Body of pancreas (tissue), 4 donors: ENCODE data around the gene STX8. TPM values are rescaled to one million over a fixed set of nuclear protein-coding genes. Genes with fewer than 3 reads are reported as not detected.

Experiments used
- ATAC-seq: fragments of 150-250 bp; one replicate; pipeline ENCODE4 v1.9.1; 2016
- DNase-seq, 4 donors: peaks; one replicate each; pipeline ENCODE4 v3.0.0-alpha.2; 2019
- H3K27ac ChIP-seq, 4 donors: fragments of 200-600 bp; sonication (generic); 1 replicate in 3 of 4; 2 replicates in 1 of 4; pipeline versions ENCODE4 v1.5.1 to v1.6.1; 2016 to 2019; ENCODE audit warnings: mild to moderate bottlenecking in 1 of 4, mixed read lengths in 1 of 4, moderate library complexity in 1 of 4
- H3K27me3 ChIP-seq, 2 donors: fragments of 200-600 bp; sonication (generic); one replicate each; pipeline ENCODE4 v1.6.0; 2016; ENCODE audit warnings: mild to moderate bottlenecking in 1 of 2
- H3K36me3 ChIP-seq, 2 donors: fragments of 200-600 bp; sonication (generic); replicated peaks in 1 of 2; 2 replicates each; pipeline ENCODE4 v1.5.1; 2016; ENCODE audit warnings: low read depth in 2 of 2; ENCODE audit not compliant: insufficient read depth in 1 of 2
- H3K4me1 ChIP-seq: fragments of 200-600 bp; sonication (generic); one replicate; pipeline ENCODE4 v1.6.0; 2016
- H3K4me3 ChIP-seq, 2 donors: fragments of 200-600 bp; sonication (generic); 1 replicate in 1 of 2; 2 replicates in 1 of 2; pipeline ENCODE4 v1.5.1; 2016 to 2019
- H3K9me3 ChIP-seq, 3 donors: fragments of 200-600 bp; sonication (generic); 1 replicate in 2 of 3; 2 replicates in 1 of 3; pipeline ENCODE4 v1.5.1; 2016
- POLR2A ChIP-seq, 3 donors: fragments of 450-650 bp; IDR thresholded peaks; one replicate each; pipeline ENCODE4 v1.6.1; 2016; ENCODE audit warnings: antibody characterized with exemption in 3 of 3, mild to moderate bottlenecking in 2 of 3
- WGBS, 2 donors: methylation state at CpG; one replicate each; pipeline ENCODE4 v1.1.5; 2017; 5-methylcytosine and 5-hydroxymethylcytosine counted together
- intact Hi-C: fragments of 100-400 bp; cut with DNase I; formaldehyde crosslinking; loops from one replicate; pipeline ENCODE4 v1.15.1; 2023
- total RNA-seq, 2 donors: library from RNA; depleted of rRNA; stranded (reverse); fragments of >200 nt; gene quantifications; one replicate each; pipeline ENCODE4 v1.1.0, GENCODE V29; 2016
- TF ChIP-seq, protein P1 (sequence below), 7 experiments: fragments of 450-650 bp in 4 of 7; fragments of 200-600 bp in 3 of 7; sonication (generic) in 3 of 7; IDR thresholded peaks; one replicate each; pipeline ENCODE4 v1.5.1; 2016 to 2019; ENCODE audit warnings: antibody characterized with exemption in 7 of 7

The STX8 gene
- total RNA-seq, 2 donors from 2014 or later = 32.2 to 37.6 TPM

DNA sequence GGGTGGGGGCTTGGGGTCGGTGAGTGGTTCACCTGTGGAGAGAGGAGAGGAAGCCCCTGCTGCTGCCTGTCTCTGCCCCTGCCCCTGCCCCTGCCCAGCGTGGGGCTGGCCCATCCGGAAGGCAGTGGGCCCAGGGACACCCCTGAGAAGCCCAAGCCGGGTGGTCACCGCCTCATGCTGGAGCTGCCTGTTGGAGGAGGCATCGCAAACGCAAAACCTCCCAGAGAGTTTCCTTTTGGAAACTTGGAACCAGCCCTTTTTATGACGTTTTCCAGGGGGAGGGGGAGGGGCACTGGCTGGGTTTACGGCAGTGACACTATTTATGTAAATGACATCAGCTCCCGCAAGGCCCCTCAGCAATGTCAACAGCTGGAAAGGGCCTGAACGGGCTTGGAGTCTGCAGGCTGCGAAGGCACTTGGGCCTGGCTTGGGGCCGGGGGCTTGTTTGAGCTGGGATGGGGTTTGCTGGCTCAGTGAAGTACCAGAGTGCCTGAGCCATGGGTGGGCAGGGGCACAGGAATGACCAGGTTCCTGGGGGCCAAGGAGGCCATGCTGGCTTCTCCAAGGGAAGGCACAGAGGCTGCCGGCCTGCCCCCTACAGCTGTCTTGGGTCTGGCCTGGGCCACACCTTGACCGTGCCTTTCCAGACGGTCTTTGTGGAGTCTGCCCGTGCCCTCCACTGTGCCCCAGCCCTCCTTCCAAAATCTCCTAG lies 334.8 kb downstream of the STX8 start:
- Histone ChIP-seq H3K27ac (peak overlapping the region; percentile 72 to 93 (median 91)), H3K27me3 (no peaks in the 10 kb centered on the region), H3K4me1 (peaks cover 27% of the 10 kb centered on the region), H3K4me3 (no peak overlapping the region), H3K36me3 (no peaks in the 10 kb centered on the region), H3K9me3 (no peaks in the 10 kb centered on the region)
- intact Hi-C loops = no loop called here
- peak; percentile 77 to 78 (median 77) for DNase-seq
- ATAC-seq = peak; percentile 47
- WGBS, 2 donors = 57% methylated on average over 13 of the region's 17 CpGs; no CpG with 5 or more reads in 1 of the 2 donors
- TF ChIP-seq POLR2A (IDR thresholded peaks at IDR 0.05) = peak in 2 of 3 donors; percentile 46 to 53
- TF ChIP-seq, protein P1, sequence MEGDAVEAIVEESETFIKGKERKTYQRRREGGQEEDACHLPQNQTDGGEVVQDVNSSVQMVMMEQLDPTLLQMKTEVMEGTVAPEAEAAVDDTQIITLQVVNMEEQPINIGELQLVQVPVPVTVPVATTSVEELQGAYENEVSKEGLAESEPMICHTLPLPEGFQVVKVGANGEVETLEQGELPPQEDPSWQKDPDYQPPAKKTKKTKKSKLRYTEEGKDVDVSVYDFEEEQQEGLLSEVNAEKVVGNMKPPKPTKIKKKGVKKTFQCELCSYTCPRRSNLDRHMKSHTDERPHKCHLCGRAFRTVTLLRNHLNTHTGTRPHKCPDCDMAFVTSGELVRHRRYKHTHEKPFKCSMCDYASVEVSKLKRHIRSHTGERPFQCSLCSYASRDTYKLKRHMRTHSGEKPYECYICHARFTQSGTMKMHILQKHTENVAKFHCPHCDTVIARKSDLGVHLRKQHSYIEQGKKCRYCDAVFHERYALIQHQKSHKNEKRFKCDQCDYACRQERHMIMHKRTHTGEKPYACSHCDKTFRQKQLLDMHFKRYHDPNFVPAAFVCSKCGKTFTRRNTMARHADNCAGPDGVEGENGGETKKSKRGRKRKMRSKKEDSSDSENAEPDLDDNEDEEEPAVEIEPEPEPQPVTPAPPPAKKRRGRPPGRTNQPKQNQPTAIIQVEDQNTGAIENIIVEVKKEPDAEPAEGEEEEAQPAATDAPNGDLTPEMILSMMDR (IDR thresholded peaks at IDR 0.05) = no peak

GRCh38 chr17:9239793-9240658 lies 335.6 kb downstream of the STX8 start:
- H3K9me3 ChIP-seq = no peaks in the 10 kb centered on the region
- no peaks in the 10 kb centered on the region for H3K27me3 ChIP-seq
- ATAC-seq (peak; percentile 80), DNase-seq (peak; percentile 86 to 90 (median 88))
- H3K36me3 ChIP-seq = no peaks in the 10 kb centered on the region
- peak overlapping the region in 1 of 2 donors; percentile 23 for H3K4me3 ChIP-seq
- peaks cover 27% of the 10 kb centered on the region for H3K4me1 ChIP-seq
- WGBS, 2 donors = 1 to 47% methylated on average over 6 to 48 of the region's 84 CpGs
- peak overlapping the region; percentile 72 to 93 (median 91) for H3K27ac ChIP-seq
- TF ChIP-seq, protein P1 (IDR thresholded peaks at IDR 0.05) = no peak
- peak; percentile 49 to 54 (median 52) for TF ChIP-seq POLR2A (IDR thresholded peaks at IDR 0.05)
- intact Hi-C loops = no loop called here

DNA sequence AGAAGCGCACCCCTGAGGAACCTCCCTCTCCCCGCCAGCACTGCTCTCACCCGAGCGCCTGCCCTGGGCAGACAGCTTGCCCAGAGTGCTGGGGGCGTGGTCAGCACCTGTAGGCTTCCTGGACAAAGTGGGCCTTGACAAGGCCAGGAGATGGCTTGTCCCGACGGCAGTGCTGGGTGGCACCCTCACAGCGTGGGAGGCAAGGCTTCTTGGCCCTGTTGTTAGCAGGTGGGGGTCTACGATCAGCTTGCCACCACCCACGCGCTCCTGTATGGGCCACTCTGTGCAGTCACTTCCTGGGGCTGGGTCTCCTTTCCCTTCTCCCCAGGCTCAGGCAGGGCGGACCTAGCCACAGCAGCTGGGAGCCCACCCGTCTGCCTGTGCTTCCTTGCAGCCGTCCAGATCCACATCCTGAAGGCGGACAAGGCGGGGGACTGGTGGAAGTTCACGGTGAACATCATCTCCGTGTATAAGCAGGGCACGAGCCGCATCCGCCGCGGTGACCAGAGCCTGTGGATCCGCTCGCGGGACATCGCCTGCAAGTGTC lies 336.3 kb downstream of the STX8 start:
- 41 to 48% methylated on average over 6 to 25 of the region's 27 CpGs for WGBS, 2 donors

DNA sequence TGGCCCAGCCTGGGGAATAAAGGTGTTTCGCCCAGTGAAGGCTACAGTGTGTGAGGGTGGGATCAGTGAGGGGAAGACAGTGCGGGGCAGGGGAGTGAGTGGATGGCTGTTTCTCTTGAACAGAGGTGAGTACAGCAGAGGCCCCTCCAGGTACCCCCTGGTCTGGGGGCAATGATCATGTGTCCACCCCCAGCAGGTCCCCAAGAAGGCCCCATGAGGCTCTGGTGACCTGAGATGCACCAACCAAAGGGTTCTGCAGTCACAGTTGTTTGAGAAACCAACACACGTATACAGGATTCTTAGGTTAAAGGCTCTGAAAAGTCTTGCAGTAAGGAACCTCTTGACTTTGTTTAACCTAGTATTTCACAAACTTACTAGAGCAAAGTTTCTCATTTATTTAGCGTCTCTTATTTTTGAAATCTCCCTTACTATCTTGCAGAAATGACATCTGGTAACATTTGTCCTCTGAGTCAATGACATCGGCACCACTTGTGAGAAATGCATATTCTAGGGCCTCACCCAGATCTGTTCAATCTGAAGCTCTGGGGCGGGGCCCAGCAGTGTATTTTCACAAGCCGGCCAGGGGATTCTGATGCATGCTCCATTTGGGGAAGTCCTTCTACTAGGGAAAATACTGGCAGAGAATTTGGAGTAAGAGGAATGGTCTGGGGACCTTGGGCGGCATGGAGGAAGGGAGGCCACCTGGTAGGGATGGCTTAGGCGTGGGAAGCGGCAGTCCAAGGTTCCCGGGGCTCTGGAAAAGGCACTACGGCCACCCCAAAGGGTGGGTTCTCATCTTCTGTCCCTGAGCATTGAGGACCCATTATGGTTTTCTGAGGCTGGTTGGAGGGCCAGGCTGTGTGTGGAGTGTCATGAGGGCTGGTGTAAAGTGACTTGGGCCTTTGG lies 337.0 kb downstream of the STX8 start:
- Histone ChIP-seq H3K27ac (peak overlapping the region in 2 of 4 donors; percentile 72 to 75), H3K4me1 (peaks cover 27% of the 10 kb centered on the region), H3K4me3 (no peak overlapping the region), H3K9me3 (no peaks in the 10 kb centered on the region), H3K36me3 (no peaks in the 10 kb centered on the region), H3K27me3 (no peaks in the 10 kb centered on the region)
- TF ChIP-seq, protein P1 (IDR thresholded peaks at IDR 0.05) = no peak
- no peak for TF ChIP-seq POLR2A (IDR thresholded peaks at IDR 0.05)
- 85 to 86% methylated on average over 12 of the region's 12 CpGs for WGBS, 2 donors
- ATAC-seq (no peak), DNase-seq (no peak)
- intact Hi-C loops = no loop called here

More for the DNA sequence above, 336.3 kb downstream of the STX8 start:
- ATAC-seq = no peak
- no peak for TF ChIP-seq POLR2A (IDR thresholded peaks at IDR 0.05)
- TF ChIP-seq, protein P1 (IDR thresholded peaks at IDR 0.05) = no peak
- Histone ChIP-seq H3K4me1 (peaks cover 27% of the 10 kb centered on the region), H3K36me3 (no peaks in the 10 kb centered on the region), H3K9me3 (no peaks in the 10 kb centered on the region), H3K27ac (peak overlapping the region; percentile 72 to 93 (median 78)), H3K4me3 (no peak overlapping the region), H3K27me3 (no peaks in the 10 kb centered on the region)
- intact Hi-C loops = no loop called here
- DNase-seq = peak in 3 of 4 donors; percentile 31 to 46 (median 43)
